AG04449 (cell line): Measurements from ENCODE around the gene SEC14L1.

ENCODE experiments used
- CTCF ChIA-PET: fragments of 350-600 bp; formaldehyde crosslinking; extraction: SDS; loops from one replicate; lab custom pipeline; 2021; ENCODE audit warnings: antibody characterized with exemption; lab: Yijun Ruan, JAX
- POLR2A ChIA-PET: fragments of 400-600, 350-600 bp; formaldehyde crosslinking; extraction: SDS; loops from one replicate; lab custom pipeline; 2020; ENCODE audit warnings: antibody characterized with exemption, inconsistent platforms; lab: Yijun Ruan, JAX
- DNase-seq: peaks from one replicate; pipeline ENCODE4 v3.0.0-alpha.2; 2010; ENCODE audit warnings: low read depth, low spot score
- H3K4me3 ChIP-seq: 2 replicates; pipeline ENCODE4 v1.5.1; 2011; ENCODE audit warnings: low read depth, mild to moderate bottlenecking, control low read depth, low read length
- CTCF ChIP-seq: IDR thresholded peaks from one replicate; pipeline ENCODE4 v1.5.1; 2011; ENCODE audit warnings: mild to moderate bottlenecking, moderate library complexity, low read length, control low read depth, inconsistent platforms; ENCODE audit not compliant: insufficient read depth; ENCODE audit errors: missing control alignments

The SEC14L1 gene

GRCh38 chr17:77186141-77186604 is 45.4 kb downstream of the SEC14L1 start:
- ChIA-PET CTCF (no interaction called here), POLR2A (no interaction called here)
- no peak overlapping the region for H3K4me3 ChIP-seq
- no peak for TF ChIP-seq CTCF
- no peak for DNase-seq

GRCh38 chr17:77188084-77189066 is 47.6 kb downstream of the SEC14L1 start:
- ChIA-PET POLR2A (no interaction called here), CTCF (interaction anchor here (1.1 to 1.4 kb wide), 2 partner anchors 9 to 100 kb away, joined by 3 to 4 read pairs; no protein-coding TSS in a partner anchor)
- H3K4me3 ChIP-seq, result no peak overlapping the region
- DNase-seq, result no peak
- no peak for TF ChIP-seq CTCF

- no peak for TF ChIP-seq CTCF
- H3K4me3 ChIP-seq, result no peak overlapping the region
- ChIA-PET POLR2A (no interaction called here), CTCF (interaction anchor here (1.1 kb wide), 1 partner anchor 101 kb away, joined by 3 read pairs; no protein-coding TSS in a partner anchor)
- DNase-seq, result no peak
Measured at GRCh38 chr17:77189148-77189547, 48.4 kb downstream of the SEC14L1 start.

- no peak for TF ChIP-seq CTCF
- ChIA-PET CTCF (no interaction called here), POLR2A (no interaction called here)
- no peak for DNase-seq
- H3K4me3 ChIP-seq, result no peak overlapping the region
Measured at GRCh38 chr17:77190576-77190975, 49.8 kb downstream of the SEC14L1 start.

- no peak overlapping the region for H3K4me3 ChIP-seq
- ChIA-PET POLR2A (no interaction called here), CTCF (no interaction called here)
- no peak for DNase-seq
- TF ChIP-seq CTCF, result no peak
Measured at GRCh38 chr17:77191244-77191643, 50.5 kb downstream of the SEC14L1 start.

- no peak for TF ChIP-seq CTCF
- POLR2A ChIA-PET, result no interaction called here
- CTCF ChIA-PET, result no interaction called here
- no peak for DNase-seq
- H3K4me3 ChIP-seq, result no peak overlapping the region
Measured at GRCh38 chr17:77193653-77194052, 52.9 kb downstream of the SEC14L1 start.
